Measurements from ENCODE around the gene POLD4.

The POLD4 gene

DNA sequence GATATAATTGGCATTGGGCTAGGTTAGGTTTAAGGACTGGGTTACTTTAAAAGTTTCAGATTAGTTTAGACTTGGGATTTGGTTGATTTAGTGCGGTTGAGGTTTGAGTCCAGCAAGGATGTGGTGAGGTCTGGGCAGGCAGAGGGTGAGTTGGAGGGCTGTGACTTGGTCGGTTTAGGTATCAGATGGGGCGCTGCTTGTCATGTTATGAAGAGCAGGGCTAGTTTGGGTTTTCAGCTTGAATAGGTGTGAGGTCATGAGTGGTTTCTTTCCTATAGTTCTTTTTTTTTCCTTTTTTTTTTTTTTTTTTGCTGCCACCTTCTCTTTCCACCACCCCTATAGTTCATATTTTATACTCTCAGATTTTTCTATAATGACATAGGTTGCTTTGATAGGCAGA lies 15.3 kb upstream of the POLD4 start:
- WGBS = 93% methylated on average over 3 of the region's 3 CpGs
- H3K9me3 ChIP-seq (ENCODE audit: insufficient read depth, low read depth, low read length) = no peaks in the 10 kb centered on the region
- no peak overlapping the region for H3K4me3 ChIP-seq (ENCODE audit: low read length)
- H3K9ac ChIP-seq (ENCODE audit: low read depth, low read length) = no peak overlapping the region
- peaks cover 27% of the 10 kb centered on the region for H3K27me3 ChIP-seq (ENCODE audit: insufficient read depth, low read length)
- no peak overlapping the region for H3K27ac ChIP-seq (ENCODE audit: low read depth, low read length)
- H3K36me3 ChIP-seq (ENCODE audit: insufficient read depth, low read length) = no peaks in the 10 kb centered on the region
- H3K4me1 ChIP-seq (ENCODE audit: insufficient read depth, low read length) = peaks cover 25% of the 10 kb centered on the region

DNA sequence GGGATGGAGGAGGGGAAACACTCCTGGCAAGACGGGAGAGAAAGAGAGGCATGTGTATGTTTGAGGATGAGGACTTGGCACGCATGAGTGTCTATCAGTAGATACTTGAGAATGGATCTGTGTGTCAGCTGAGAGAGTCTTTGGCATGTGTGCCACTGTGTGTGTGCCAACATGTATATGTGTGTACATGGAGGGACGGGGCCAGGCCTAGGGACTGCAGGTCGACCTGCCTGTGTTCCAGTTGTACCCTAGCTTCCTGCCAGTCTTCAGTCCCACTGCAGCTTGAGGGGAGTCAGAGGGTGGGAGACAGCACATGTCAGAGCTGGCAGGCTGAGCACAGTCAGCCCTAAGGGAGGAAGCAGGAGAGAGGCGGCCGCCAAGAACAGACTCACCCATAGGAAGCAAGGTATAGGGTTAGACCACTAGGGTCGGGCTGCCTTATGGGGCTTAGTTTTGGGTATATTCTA lies 14.4 kb upstream of the POLD4 start:
- H3K27me3 ChIP-seq (ENCODE audit: insufficient read depth, low read length) = peaks cover 27% of the 10 kb centered on the region
- no peak overlapping the region for H3K9ac ChIP-seq (ENCODE audit: low read depth, low read length)
- H3K4me3 ChIP-seq (ENCODE audit: low read length) = no peak overlapping the region
- H3K9me3 ChIP-seq (ENCODE audit: insufficient read depth, low read depth, low read length) = no peaks in the 10 kb centered on the region
- H3K27ac ChIP-seq (ENCODE audit: low read depth, low read length) = no peak overlapping the region
- H3K36me3 ChIP-seq (ENCODE audit: insufficient read depth, low read length) = no peaks in the 10 kb centered on the region
- 84% methylated on average over 7 of the region's 7 CpGs for WGBS
- H3K4me1 ChIP-seq (ENCODE audit: insufficient read depth, low read length) = peaks cover 25% of the 10 kb centered on the region

DNA sequence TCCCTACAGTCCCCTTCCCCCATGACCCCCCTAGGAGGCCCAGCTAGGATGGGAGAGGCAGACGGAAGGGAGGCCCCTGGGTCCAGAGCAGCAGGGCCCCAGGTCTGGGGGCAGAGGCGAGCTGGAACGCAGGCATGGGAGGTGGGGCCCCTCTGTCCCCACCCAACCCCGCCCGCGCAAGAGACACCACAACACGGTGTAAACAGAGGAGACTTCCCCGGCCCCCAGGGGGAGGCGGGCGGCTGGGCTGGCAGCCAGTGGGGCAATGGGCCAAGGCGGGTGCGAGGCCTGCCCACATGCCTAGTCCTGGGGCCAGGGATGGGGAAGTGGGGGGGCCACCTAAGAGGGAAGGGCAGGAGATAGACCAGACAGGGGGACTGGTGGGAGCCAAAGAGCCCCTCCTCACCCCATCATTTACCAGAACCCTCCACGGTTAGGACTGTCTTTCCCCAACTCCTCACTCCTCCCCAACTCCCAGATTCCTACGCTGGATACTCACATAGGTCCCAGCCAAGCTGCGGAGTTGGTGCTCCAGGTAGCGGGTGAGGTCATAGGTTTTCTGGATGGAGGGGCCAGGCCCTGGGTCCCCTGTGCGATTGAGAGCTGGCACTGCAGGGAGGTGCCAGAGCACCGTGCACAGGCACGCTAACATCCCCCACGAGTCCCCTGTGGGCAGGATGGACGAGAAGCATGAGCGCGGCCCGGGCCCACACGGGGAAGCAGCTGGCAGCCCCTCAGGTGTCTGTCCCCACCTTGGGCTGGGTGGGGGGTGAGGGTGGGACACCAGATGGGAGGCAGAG lies 13.8 kb upstream of the POLD4 start:
- WGBS = 88% methylated on average over 25 of the region's 25 CpGs

DNA sequence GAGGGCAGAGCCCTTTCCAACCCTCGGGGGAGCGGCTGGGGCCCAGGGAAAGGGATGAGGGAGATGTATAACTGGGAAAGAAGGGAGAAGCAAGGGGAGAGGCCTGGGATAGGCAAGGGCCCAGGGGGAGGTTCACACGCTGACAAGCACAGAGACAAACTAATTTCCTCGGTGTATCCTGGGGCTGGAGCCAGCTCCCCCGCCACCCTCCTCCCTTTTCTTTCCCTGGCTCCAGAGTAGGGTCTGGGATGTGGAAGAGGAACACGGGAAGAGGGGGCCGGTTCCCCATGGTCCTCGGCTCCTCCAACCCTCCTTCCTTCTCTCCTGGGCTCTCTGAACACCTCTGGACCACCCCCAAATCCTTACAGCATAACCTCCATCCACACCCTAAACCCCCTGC lies 13.2 kb upstream of the POLD4 start:
- Histone ChIP-seq H3K27ac (ENCODE audit: low read depth, low read length) (no peak overlapping the region), H3K4me3 (ENCODE audit: low read length) (no peak overlapping the region), H3K4me1 (ENCODE audit: insufficient read depth, low read length) (peaks cover 18% of the 10 kb centered on the region), H3K9ac (ENCODE audit: low read depth, low read length) (no peak overlapping the region), H3K9me3 (ENCODE audit: insufficient read depth, low read depth, low read length) (no peaks in the 10 kb centered on the region), H3K36me3 (ENCODE audit: insufficient read depth, low read length) (no peaks in the 10 kb centered on the region), H3K27me3 (ENCODE audit: insufficient read depth, low read length) (peaks cover 19% of the 10 kb centered on the region; the same call in 1 of the 2 replicates)
- WGBS = 80% methylated on average over 7 of the region's 8 CpGs

More for the DNA sequence above, 13.8 kb upstream of the POLD4 start:
- H3K4me1 ChIP-seq (ENCODE audit: insufficient read depth, low read length) = peaks cover 24% of the 10 kb centered on the region
- H3K9ac ChIP-seq (ENCODE audit: low read depth, low read length) = no peak overlapping the region
- H3K27ac ChIP-seq (ENCODE audit: low read depth, low read length) = no peak overlapping the region
- H3K9me3 ChIP-seq (ENCODE audit: insufficient read depth, low read depth, low read length) = no peaks in the 10 kb centered on the region
- no peaks in the 10 kb centered on the region for H3K36me3 ChIP-seq (ENCODE audit: insufficient read depth, low read length)
- H3K27me3 ChIP-seq (ENCODE audit: insufficient read depth, low read length) = peaks cover 25% of the 10 kb centered on the region
- no peak overlapping the region for H3K4me3 ChIP-seq (ENCODE audit: low read length)

DNA sequence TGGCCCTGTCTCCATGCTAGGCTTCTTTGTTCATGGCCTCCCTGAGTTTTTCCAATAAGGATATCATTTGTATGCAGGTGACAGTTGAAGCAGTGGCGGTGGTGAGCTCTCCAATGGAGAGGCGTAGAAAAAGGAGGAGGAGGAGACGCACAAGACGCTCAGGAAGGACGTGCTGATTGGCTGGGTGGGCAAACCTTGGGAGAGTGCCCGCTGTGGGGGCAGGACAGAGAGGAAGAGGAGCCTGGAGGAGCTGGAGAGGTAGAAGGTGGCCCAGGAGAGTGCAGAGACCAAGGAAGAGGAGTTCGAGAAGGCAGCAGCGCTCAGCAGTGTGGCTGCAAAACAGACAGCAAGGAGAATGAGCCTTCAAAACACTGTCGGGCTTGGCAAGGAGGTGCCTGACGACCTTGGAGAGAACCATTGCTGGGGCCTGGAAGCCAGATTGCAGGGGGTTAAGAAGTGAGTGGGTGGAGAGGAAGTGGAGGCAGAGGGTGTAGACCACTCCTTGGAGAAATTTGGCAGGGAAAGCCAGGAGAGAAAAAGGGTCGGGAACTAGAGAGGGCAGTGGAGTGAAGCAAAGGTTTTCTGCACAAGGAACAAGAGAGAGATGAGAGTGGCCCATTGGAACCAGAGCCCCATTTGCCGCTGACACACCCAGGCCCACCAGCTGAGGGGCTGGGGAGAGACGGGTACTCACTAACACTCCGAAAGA lies 12.5 kb upstream of the POLD4 start:
- H3K9me3 ChIP-seq (ENCODE audit: insufficient read depth, low read depth, low read length) = no peaks in the 10 kb centered on the region
- no peak overlapping the region for H3K4me3 ChIP-seq (ENCODE audit: low read length)
- H3K4me1 ChIP-seq (ENCODE audit: insufficient read depth, low read length) = peaks cover 12% of the 10 kb centered on the region
- H3K27ac ChIP-seq (ENCODE audit: low read depth, low read length) = no peak overlapping the region
- 71% methylated on average over 14 of the region's 14 CpGs for WGBS
- peaks cover 13% of the 10 kb centered on the region; the same call in 1 of the 2 replicates for H3K27me3 ChIP-seq (ENCODE audit: insufficient read depth, low read length)
- no peak overlapping the region for H3K9ac ChIP-seq (ENCODE audit: low read depth, low read length)
- no peaks in the 10 kb centered on the region for H3K36me3 ChIP-seq (ENCODE audit: insufficient read depth, low read length)

DNA sequence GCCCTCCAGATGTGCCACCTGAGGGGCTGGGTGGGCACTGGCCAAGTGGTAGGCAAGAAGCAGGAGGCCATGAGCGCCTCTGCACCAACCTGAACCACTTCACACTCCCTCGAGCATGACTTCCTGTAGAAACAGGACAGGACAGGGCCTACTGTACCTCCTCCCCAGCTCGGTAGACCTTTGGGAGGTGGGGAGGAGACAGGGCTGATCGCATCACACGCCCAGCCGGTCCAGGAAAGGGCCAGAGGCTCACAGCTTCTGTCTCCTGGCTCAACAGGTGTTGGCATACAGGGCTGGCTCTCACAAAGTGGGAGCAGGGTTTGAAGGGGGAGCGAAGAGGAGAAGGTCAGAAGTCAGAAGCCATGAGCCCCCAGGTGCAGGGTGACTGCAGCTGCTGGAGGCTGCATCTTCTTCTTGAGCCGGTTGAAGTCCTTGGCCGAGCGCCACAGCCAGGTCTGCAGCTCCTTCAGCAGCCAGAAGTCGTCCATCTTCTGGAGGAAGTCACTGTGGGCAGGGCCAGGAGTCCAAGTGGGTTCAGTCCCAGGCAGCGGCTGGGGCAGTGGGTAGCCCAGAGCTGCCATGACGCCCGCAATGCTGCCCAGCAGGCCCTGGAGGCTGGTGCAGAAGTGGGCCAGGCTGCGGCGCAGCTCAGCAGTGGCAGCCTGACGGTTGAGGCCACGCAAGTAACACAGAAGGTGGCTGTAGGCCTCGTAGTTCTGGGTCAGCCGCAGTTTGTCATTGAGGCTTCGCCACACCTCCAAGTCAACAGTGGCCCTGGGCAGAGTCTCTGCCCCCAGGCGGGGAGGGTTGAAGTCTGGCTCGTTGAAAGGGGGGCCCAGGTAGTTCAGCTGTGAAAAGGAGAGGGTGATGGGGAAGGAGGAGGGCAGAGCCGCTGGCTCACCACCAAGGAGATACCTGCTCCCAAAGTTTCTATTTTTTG lies 11.7 kb upstream of the POLD4 start:
- 91% methylated on average over 24 of the region's 24 CpGs for WGBS
- no peak overlapping the region for H3K4me3 ChIP-seq (ENCODE audit: low read length)
- H3K4me1 ChIP-seq (ENCODE audit: insufficient read depth, low read length) = peaks cover 6% of the 10 kb centered on the region
- H3K9me3 ChIP-seq (ENCODE audit: insufficient read depth, low read depth, low read length) = no peaks in the 10 kb centered on the region
- peaks cover 9% of the 10 kb centered on the region; the same call in 1 of the 2 replicates for H3K27me3 ChIP-seq (ENCODE audit: insufficient read depth, low read length)
- no peaks in the 10 kb centered on the region for H3K36me3 ChIP-seq (ENCODE audit: insufficient read depth, low read length)
- no peak overlapping the region for H3K9ac ChIP-seq (ENCODE audit: low read depth, low read length)
- no peak overlapping the region for H3K27ac ChIP-seq (ENCODE audit: low read depth, low read length)

DNA sequence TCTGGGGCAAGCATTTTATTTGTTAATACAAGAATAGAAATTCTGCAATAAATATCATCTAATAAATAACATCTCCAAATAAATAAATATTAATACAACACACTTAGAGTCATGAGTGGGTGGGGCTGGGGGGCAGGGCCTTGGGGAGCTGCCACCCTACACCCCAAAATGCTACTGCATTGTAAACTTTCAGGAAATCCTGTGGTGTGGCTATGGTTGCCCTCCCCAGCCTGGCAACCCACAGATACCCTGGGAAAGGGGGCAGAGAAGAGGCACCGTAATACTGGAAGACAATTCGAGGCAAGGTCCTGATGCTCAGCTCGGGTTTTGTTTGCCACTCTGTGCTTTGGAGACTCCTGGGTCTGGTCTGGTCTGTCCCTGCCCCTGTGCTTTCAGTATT lies 10.8 kb upstream of the POLD4 start:
- WGBS = 89% methylated on average over 3 of the region's 3 CpGs
- H3K4me3 ChIP-seq (ENCODE audit: low read length) = no peak overlapping the region
- peaks cover under 1% of the 10 kb centered on the region; the same call in 1 of the 2 replicates for H3K27me3 ChIP-seq (ENCODE audit: insufficient read depth, low read length)
- H3K9ac ChIP-seq (ENCODE audit: low read depth, low read length) = no peak overlapping the region
- no peak overlapping the region for H3K27ac ChIP-seq (ENCODE audit: low read depth, low read length)
- H3K36me3 ChIP-seq (ENCODE audit: insufficient read depth, low read length) = no peaks in the 10 kb centered on the region
- no peaks in the 10 kb centered on the region; the same call in none of the 2 replicates for H3K4me1 ChIP-seq (ENCODE audit: insufficient read depth, low read length)
- no peaks in the 10 kb centered on the region for H3K9me3 ChIP-seq (ENCODE audit: insufficient read depth, low read depth, low read length)

DNA sequence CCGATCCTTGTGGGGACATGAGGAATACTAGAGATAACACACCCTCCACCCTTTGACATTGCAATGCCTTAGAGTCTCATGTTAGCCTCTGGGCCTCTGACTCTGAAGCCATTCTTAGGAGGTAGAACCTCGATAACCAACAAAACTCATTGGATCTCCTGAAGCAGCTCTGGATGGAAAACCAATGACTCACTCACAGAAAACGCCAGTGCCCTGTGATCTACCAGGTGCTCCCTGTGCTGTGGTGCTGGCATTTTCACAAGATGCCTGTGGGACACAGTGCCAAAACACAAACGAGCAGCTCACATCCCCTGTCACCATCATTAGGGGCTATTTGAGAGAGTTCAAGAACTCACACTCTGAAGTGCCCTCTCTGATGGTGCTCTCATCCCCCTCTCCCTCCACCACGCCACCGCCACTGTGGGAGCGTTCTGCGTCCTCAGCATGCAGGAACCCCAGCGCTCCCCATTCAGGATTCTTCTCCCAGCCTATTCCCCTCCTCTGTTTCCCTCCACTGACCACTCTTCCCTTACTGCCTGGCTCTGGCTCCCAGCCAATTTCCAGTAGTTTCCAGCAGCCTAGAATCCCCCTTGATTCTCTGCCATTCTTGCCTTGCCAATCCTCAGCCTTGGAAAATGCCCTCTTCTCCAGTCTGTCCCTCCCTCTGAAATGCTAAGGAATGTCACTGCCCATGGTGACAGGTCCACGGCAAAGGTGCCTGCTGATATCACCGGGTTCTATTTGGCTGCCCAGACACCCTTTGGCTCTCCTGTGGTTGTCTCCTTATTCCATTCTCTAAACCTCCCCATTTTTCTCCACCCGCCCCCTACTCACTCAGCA lies 4.7 kb upstream of the POLD4 start:
- H3K4me3 ChIP-seq (ENCODE audit: low read length) = no peak overlapping the region
- H3K9me3 ChIP-seq (ENCODE audit: insufficient read depth, low read depth, low read length) = no peaks in the 10 kb centered on the region
- H3K27ac ChIP-seq (ENCODE audit: low read depth, low read length) = no peak overlapping the region
- no peaks in the 10 kb centered on the region for H3K27me3 ChIP-seq (ENCODE audit: insufficient read depth, low read length)
- H3K9ac ChIP-seq (ENCODE audit: low read depth, low read length) = no peak overlapping the region
- peaks cover 19% of the 10 kb centered on the region; the same call in 1 of the 2 replicates for H3K4me1 ChIP-seq (ENCODE audit: insufficient read depth, low read length)
- 85% methylated on average over 12 of the region's 12 CpGs for WGBS
- H3K36me3 ChIP-seq (ENCODE audit: insufficient read depth, low read length) = no peaks in the 10 kb centered on the region

DNA sequence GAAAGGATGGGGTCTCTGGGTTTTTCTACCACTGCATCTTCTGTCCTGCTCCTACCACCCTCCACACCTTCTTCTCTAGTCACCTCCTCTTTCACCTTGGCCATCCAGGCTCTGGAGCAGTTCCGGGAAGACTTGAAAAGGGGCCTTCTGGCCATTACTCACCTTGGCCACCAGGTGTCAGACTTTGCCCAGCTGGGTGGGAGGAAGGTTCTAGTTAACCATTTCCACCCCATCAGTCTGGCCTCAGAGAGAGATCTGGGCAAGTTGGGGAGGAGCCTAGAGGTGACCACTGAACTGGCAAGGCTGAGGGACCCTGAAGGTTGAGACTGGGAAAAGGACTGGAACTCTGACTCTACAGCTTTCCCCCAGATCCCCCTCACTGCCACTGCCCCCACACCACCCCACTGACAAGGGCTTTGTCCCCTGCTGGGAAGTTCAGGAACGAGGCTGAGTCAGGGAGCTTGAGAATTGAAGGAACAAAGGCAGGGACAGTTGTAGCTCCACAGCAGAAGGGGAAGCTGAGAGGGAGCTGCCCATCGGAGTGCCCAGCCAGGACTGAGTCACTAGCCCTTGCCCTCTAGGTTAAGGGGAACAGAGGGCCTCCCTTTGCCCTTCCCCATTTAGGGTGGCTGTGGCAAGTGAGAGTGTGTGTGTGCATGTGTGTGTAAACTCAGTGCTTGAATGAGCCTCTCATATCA lies 3.7 kb upstream of the POLD4 start:
- Histone ChIP-seq H3K4me3 (ENCODE audit: low read length) (no peak overlapping the region), H3K27me3 (ENCODE audit: insufficient read depth, low read length) (no peaks in the 10 kb centered on the region), H3K9ac (ENCODE audit: low read depth, low read length) (no peak overlapping the region; the same call in 1 of the 2 replicates), H3K9me3 (ENCODE audit: insufficient read depth, low read depth, low read length) (no peaks in the 10 kb centered on the region), H3K27ac (ENCODE audit: low read depth, low read length) (no peak overlapping the region), H3K4me1 (ENCODE audit: insufficient read depth, low read length) (peaks cover 23% of the 10 kb centered on the region; the same call in 1 of the 2 replicates), H3K36me3 (ENCODE audit: insufficient read depth, low read length) (no peaks in the 10 kb centered on the region)
- 10% methylated on average over 3 of the region's 3 CpGs for WGBS

Data from HUES64 (cell line).